HepG2 (cell line): Measurements from ENCODE around the gene DCST2. TPM values are rescaled to one million over a fixed set of nuclear protein-coding genes. Genes with fewer than 3 reads are reported as not detected.

Source experiments
- ARID4A ChIP-seq: sonication (generic); formaldehyde crosslinking; IDR thresholded peaks from 2 replicates; pipeline ENCODE4 v1.5.0; 2020; ENCODE audit warnings: mild to moderate bottlenecking, missing genetic modification reagents, borderline replicate concordance
- ARNT2 ChIP-seq: sonication (generic); formaldehyde crosslinking; IDR thresholded peaks from 2 replicates; pipeline ENCODE4 v1.8.0; 2022; ENCODE audit warnings: mild to moderate bottlenecking, low read depth, missing genetic modification reagents, moderate library complexity
- CTCF ChIP-seq: sonication (generic); formaldehyde crosslinking; IDR thresholded peaks from 2 replicates; pipeline ENCODE4 v1.5.0; 2020; ENCODE audit warnings: mild to moderate bottlenecking, missing genetic modification reagents, moderate library complexity
- DMAP1 ChIP-seq: IDR thresholded peaks from 2 replicates; pipeline ENCODE4 v1.6.1; 2016
- HDAC2 ChIP-seq: sonication (generic); formaldehyde crosslinking; IDR thresholded peaks from 2 replicates; pipeline ENCODE4 v1.4.0; 2020; ENCODE audit warnings: missing genetic modification reagents
- JUN ChIP-seq: sonication (generic); formaldehyde crosslinking; IDR thresholded peaks from 2 replicates; pipeline ENCODE4 v1.4.0; 2020; ENCODE audit warnings: mild to moderate bottlenecking, missing genetic modification reagents
- ZFP82 ChIP-seq: sonication (generic); formaldehyde crosslinking; IDR thresholded peaks from 2 replicates; pipeline ENCODE4 v1.5.1; 2020; ENCODE audit warnings: mild to moderate bottlenecking, missing genetic modification reagents, borderline replicate concordance
- ZNF329 ChIP-seq: sonication (generic); formaldehyde crosslinking; IDR thresholded peaks from 2 replicates; pipeline ENCODE4 v1.9.0; 2021; ENCODE audit warnings: low read depth, mild to moderate bottlenecking, missing genetic modification reagents
- ZNF570 ChIP-seq: sonication (generic); formaldehyde crosslinking; IDR thresholded peaks from 2 replicates; pipeline ENCODE4 v1.4.0; 2020; ENCODE audit warnings: mild to moderate bottlenecking, missing genetic modification reagents, borderline replicate concordance
- ZNF644 ChIP-seq: IDR thresholded peaks from 2 replicates; pipeline ENCODE4 v1.6.1; 2016; ENCODE audit warnings: low read depth
- polyA plus RNA-seq, 8 experiments: library from polyadenylated mRNA; depleted of rRNA in 3 of 8; stranded (reverse) in 7 of 8; unstranded in 1 of 8; fragments of >200 nt; fragmentation: Illumina TruSeq in 4 of 8; extraction: Trizol in 4 of 8; gene quantifications; 2 replicates each; pipeline versions ENCODE4 v1.2.1 to v1.2.3, GENCODE V29; 2011 to 2016; ENCODE audit warnings: low read depth in 4 of 8, missing spikeins in 1 of 8, mixed read lengths in 1 of 8; ENCODE audit not compliant: insufficient read depth in 1 of 8
- total RNA-seq, 5 experiments: library from RNA; depleted of rRNA; stranded (reverse); fragments of >200 nt; fragmentation: Illumina TruSeq; extraction: Trizol; gene quantifications; 2 replicates each; pipeline ENCODE4 v1.2.3, GENCODE V29; 2016; ENCODE audit warnings: low read depth in 1 of 5
- TF ChIP-seq, protein P1 (sequence below), 2 experiments: sonication (generic) in 1 of 2; formaldehyde crosslinking in 1 of 2; IDR thresholded peaks; 2 replicates each; pipeline versions ENCODE4 v1.6.1 to v1.9.0; 2014 to 2022; ENCODE audit warnings: antibody characterized with exemption in 1 of 2, borderline replicate concordance in 1 of 2, inconsistent platforms in 1 of 2, low read depth in 1 of 2, missing genetic modification reagents in 1 of 2
- TF ChIP-seq, protein P2 (sequence below): sonication (generic); formaldehyde crosslinking; IDR thresholded peaks from 2 replicates; pipeline ENCODE4 v1.9.0; 2022; ENCODE audit warnings: low read depth, missing genetic modification reagents

The DCST2 gene
- total and polyA plus RNA-seq, 2 of the 13 experiments (the other 11 are each of a cell fraction or from before 2014, with no cell fraction given) = 0.74 TPM; not detected in 1

DNA sequence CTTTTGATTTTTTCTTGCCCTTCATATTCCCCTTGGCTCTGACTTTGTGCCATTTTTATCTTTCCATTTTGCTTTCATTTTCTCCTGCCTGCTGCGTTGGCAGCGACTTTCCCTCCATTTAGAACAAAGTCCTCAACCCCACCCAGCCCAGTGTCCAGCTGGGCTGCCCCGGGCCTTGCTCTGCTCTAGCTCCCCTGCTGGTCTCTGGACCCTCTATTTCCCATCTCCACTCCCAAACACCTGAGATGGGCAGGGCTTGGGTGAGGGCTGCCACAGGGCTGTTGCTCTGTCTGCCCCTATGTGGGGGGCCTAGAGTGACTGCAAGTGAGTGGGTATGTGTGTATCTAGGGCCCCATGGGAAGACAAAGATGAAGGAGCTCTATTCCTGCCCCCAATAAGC, 10.2 kb upstream of the DCST2 start (continued):
- peak; percentile 6; the same call in 1 of the 2 replicates for TF ChIP-seq ARID4A (CRISPR knock-in tag)
- TF ChIP-seq, protein P1, sequence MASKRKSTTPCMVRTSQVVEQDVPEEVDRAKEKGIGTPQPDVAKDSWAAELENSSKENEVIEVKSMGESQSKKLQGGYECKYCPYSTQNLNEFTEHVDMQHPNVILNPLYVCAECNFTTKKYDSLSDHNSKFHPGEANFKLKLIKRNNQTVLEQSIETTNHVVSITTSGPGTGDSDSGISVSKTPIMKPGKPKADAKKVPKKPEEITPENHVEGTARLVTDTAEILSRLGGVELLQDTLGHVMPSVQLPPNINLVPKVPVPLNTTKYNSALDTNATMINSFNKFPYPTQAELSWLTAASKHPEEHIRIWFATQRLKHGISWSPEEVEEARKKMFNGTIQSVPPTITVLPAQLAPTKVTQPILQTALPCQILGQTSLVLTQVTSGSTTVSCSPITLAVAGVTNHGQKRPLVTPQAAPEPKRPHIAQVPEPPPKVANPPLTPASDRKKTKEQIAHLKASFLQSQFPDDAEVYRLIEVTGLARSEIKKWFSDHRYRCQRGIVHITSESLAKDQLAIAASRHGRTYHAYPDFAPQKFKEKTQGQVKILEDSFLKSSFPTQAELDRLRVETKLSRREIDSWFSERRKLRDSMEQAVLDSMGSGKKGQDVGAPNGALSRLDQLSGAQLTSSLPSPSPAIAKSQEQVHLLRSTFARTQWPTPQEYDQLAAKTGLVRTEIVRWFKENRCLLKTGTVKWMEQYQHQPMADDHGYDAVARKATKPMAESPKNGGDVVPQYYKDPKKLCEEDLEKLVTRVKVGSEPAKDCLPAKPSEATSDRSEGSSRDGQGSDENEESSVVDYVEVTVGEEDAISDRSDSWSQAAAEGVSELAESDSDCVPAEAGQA (IDR thresholded peaks at IDR 0.05; ENCODE audit: low read depth) = no peak
- TF ChIP-seq, protein P1 (CRISPR knock-in tag; IDR thresholded peaks at IDR 0.05; ENCODE audit: borderline replicate concordance) = no peak
- TF ChIP-seq, protein P2, sequence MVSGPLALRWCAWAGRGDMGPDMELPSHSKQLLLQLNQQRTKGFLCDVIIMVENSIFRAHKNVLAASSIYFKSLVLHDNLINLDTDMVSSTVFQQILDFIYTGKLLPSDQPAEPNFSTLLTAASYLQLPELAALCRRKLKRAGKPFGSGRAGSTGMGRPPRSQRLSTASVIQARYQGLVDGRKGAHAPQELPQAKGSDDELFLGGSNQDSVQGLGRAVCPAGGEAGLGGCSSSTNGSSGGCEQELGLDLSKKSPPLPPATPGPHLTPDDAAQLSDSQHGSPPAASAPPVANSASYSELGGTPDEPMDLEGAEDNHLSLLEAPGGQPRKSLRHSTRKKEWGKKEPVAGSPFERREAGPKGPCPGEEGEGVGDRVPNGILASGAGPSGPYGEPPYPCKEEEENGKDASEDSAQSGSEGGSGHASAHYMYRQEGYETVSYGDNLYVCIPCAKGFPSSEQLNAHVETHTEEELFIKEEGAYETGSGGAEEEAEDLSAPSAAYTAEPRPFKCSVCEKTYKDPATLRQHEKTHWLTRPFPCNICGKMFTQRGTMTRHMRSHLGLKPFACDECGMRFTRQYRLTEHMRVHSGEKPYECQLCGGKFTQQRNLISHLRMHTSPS (CRISPR knock-in tag) = 0 out of 2 replicates have a peak, but pooled peaks have one; percentile 23
- 0 out of 2 replicates have a peak, but pooled peaks have one; percentile 7 for TF ChIP-seq ZNF329 (CRISPR knock-in tag)
- TF ChIP-seq JUN (CRISPR knock-in tag) = no peak
- 0 out of 2 replicates have a peak, but pooled peaks have one; percentile 2 for TF ChIP-seq DMAP1 (CRISPR knock-in tag)
- TF ChIP-seq ZFP82 (CRISPR knock-in tag) = no peak
- no peak for TF ChIP-seq ZNF570 (CRISPR knock-in tag)
- TF ChIP-seq ZNF644 (CRISPR knock-in tag) = 0 out of 2 replicates have a peak, but pooled peaks have one; percentile 12
- 0 out of 2 replicates have a peak, but pooled peaks have one; percentile 6 for TF ChIP-seq CTCF (CRISPR knock-in tag)
- peak; percentile 27; the same call in 1 of the 2 replicates for TF ChIP-seq HDAC2 (CRISPR knock-in tag)
- TF ChIP-seq ARNT2 (CRISPR knock-in tag) = no peak
